Fibroblast of pulmonary artery (primary cell): ENCODE results near the gene SAT2.
"Not testable (repeated sequence)": the region's sequence is repeated elsewhere in the genome, so short reads cannot be mapped to it uniquely, and the experiment has no call there.

Experiments used
- DNase-seq: peaks from one replicate; pipeline ENCODE4 v3.0.0-alpha.2; 2010; ENCODE audit warnings: low read depth
- H3K4me3 ChIP-seq: replicated peaks from 2 replicates; pipeline ENCODE4 v1.5.1; 2011; ENCODE audit warnings: low read depth, mild to moderate bottlenecking, control low read depth, low read length, moderate library complexity
- CTCF ChIP-seq: IDR thresholded peaks from 2 replicates; pipeline ENCODE4 v1.5.1; 2011; ENCODE audit warnings: mild to moderate bottlenecking, control low read depth, low read length, inconsistent platforms; ENCODE audit errors: missing control alignments

SAT2 gene

GRCh38 chr17:7626307-7626706, 1.3 kb downstream of the SAT2 start:
- peak overlapping the region; percentile 91 for H3K4me3 ChIP-seq
- no peak for TF ChIP-seq CTCF
- DNase-seq = no peak

GRCh38 chr17:7625749-7626148, 1.9 kb downstream of the SAT2 start:
- not testable (repeated sequence) for H3K4me3 ChIP-seq, DNase-seq

- TF ChIP-seq CTCF = no peak
- no peak for DNase-seq
- no peak overlapping the region for H3K4me3 ChIP-seq
Observed at GRCh38 chr17:7623661-7624060, 4.0 kb downstream of the SAT2 start.

- no peak overlapping the region for H3K4me3 ChIP-seq
- DNase-seq = no peak
- TF ChIP-seq CTCF = no peak
Observed at GRCh38 chr17:7620835-7621234, 6.8 kb downstream of the SAT2 start.

- TF ChIP-seq CTCF = no peak
- no peak overlapping the region for H3K4me3 ChIP-seq
- DNase-seq = no peak
Observed at GRCh38 chr17:7618608-7619007, 9.0 kb downstream of the SAT2 start.

GRCh38 chr17:7615265-7615747, 12.3 kb downstream of the SAT2 start:
- TF ChIP-seq CTCF = no peak
- peak overlapping the region; percentile 49 for H3K4me3 ChIP-seq
- DNase-seq = no peak

GRCh38 chr17:7614425-7615264, 13.0 kb downstream of the SAT2 start, which contains the start of gene FXR2:
FXR2 (minus strand) TSS chr17:7614897; CDS start chr17:7614532, 365 bp downstream.
- peak; percentile 60 for TF ChIP-seq CTCF
- peak; percentile 100 for DNase-seq
- peak within 1 kb of the TSS; percentile 87 for H3K4me3 ChIP-seq
